Body of pancreas (tissue), 4 donors: ENCODE measurements around the gene KCNK13. TPM values are rescaled to one million over a fixed set of nuclear protein-coding genes. Genes with fewer than 3 reads are reported as not detected.
"Not testable (repeated sequence)": the region's sequence is repeated elsewhere in the genome, so short reads cannot be mapped to it uniquely, and the experiment has no call there.

ENCODE experiments used
- ATAC-seq: fragments of 150-250 bp; one replicate; pipeline ENCODE4 v1.9.1; 2016
- DNase-seq, 4 donors: peaks; one replicate each; pipeline ENCODE4 v3.0.0-alpha.2; 2019
- H3K27ac ChIP-seq, 4 donors: fragments of 200-600 bp; sonication (generic); 1 replicate in 3 of 4; 2 replicates in 1 of 4; pipeline versions ENCODE4 v1.5.1 to v1.6.1; 2016 to 2019; ENCODE audit warnings: mild to moderate bottlenecking in 1 of 4, mixed read lengths in 1 of 4, moderate library complexity in 1 of 4
- H3K27me3 ChIP-seq, 2 donors: fragments of 200-600 bp; sonication (generic); one replicate each; pipeline ENCODE4 v1.6.0; 2016; ENCODE audit warnings: mild to moderate bottlenecking in 1 of 2
- H3K36me3 ChIP-seq, 2 donors: fragments of 200-600 bp; sonication (generic); replicated peaks in 1 of 2; 2 replicates each; pipeline ENCODE4 v1.5.1; 2016; ENCODE audit warnings: low read depth in 2 of 2; ENCODE audit not compliant: insufficient read depth in 1 of 2
- H3K4me1 ChIP-seq: fragments of 200-600 bp; sonication (generic); one replicate; pipeline ENCODE4 v1.6.0; 2016
- H3K4me3 ChIP-seq, 2 donors: fragments of 200-600 bp; sonication (generic); 1 replicate in 1 of 2; 2 replicates in 1 of 2; pipeline ENCODE4 v1.5.1; 2016 to 2019
- H3K9me3 ChIP-seq, 3 donors: fragments of 200-600 bp; sonication (generic); 1 replicate in 2 of 3; 2 replicates in 1 of 3; pipeline ENCODE4 v1.5.1; 2016
- CTCF ChIP-seq, 7 experiments: fragments of 450-650 bp in 4 of 7; fragments of 200-600 bp in 3 of 7; sonication (generic) in 3 of 7; IDR thresholded peaks; one replicate each; pipeline ENCODE4 v1.5.1; 2016 to 2019; ENCODE audit warnings: antibody characterized with exemption in 7 of 7
- POLR2A ChIP-seq, 3 donors: fragments of 450-650 bp; IDR thresholded peaks; one replicate each; pipeline ENCODE4 v1.6.1; 2016; ENCODE audit warnings: antibody characterized with exemption in 3 of 3, mild to moderate bottlenecking in 2 of 3
- WGBS, 2 donors: methylation state at CpG; one replicate each; pipeline ENCODE4 v1.1.5; 2017; 5-methylcytosine and 5-hydroxymethylcytosine counted together
- intact Hi-C: fragments of 100-400 bp; cut with DNase I; formaldehyde crosslinking; loops from one replicate; pipeline ENCODE4 v1.15.1; 2023
- total RNA-seq, 2 donors: library from RNA; depleted of rRNA; stranded (reverse); fragments of >200 nt; gene quantifications; one replicate each; pipeline ENCODE4 v1.1.0, GENCODE V29; 2016

Gene KCNK13
- total RNA-seq, 2 donors from 2014 or later = 0.26 TPM; not detected in 1

- 21 to 27% methylated on average over 11 of the region's 11 CpGs for WGBS, 2 donors
- Histone ChIP-seq H3K4me1 (peaks cover 31% of the 10 kb centered on the region), H3K36me3 (no peaks in the 10 kb centered on the region), H3K4me3 (no peak overlapping the region), H3K9me3 (no peaks in the 10 kb centered on the region), H3K27me3 (peaks cover 0 to 26% of the 10 kb centered on the region in 2 donors), H3K27ac (no peak overlapping the region)
- intact Hi-C loops = no loop called here
- TF ChIP-seq CTCF (IDR thresholded peaks at IDR 0.05) (no peak), POLR2A (IDR thresholded peaks at IDR 0.05) (no peak)
- DNase-seq = no peak
- ATAC-seq = no peak
These were observed 1.2 kb downstream of the KCNK13 start for GRCh38 chr14:90062822-90063539.

DNA sequence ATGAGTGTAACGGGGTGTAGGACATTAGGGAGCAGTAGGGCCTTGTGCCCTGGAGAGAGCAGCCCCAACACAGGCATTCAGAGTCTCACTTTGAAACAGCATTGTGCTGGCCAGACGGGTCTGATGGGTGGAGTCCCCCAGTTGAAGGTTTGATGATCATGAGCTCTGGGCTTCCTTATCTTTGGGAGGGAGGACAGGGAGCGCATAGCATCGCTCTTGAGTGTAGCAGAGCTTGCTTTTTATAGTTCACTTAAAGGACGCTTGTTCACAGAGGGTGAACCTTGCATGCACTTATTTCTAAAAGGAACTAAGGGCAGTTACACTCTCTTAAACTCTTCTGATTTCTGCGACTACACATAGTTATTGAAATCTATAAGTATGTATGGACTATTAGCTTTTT lies 10.6 kb downstream of the KCNK13 start:
- Histone ChIP-seq H3K36me3 (no peaks in the 10 kb centered on the region), H3K4me1 (no peaks in the 10 kb centered on the region), H3K27ac (no peak overlapping the region), H3K9me3 (no peaks in the 10 kb centered on the region), H3K4me3 (no peak overlapping the region), H3K27me3 (no peaks in the 10 kb centered on the region)
- DNase-seq (no peak), ATAC-seq (no peak)
- intact Hi-C loops = no loop called here
- TF ChIP-seq POLR2A (IDR thresholded peaks at IDR 0.05) = no peak
- no peak for TF ChIP-seq CTCF (IDR thresholded peaks at IDR 0.05)
- WGBS, 2 donors = 65 to 73% methylated on average over 6 of the region's 6 CpGs

DNA sequence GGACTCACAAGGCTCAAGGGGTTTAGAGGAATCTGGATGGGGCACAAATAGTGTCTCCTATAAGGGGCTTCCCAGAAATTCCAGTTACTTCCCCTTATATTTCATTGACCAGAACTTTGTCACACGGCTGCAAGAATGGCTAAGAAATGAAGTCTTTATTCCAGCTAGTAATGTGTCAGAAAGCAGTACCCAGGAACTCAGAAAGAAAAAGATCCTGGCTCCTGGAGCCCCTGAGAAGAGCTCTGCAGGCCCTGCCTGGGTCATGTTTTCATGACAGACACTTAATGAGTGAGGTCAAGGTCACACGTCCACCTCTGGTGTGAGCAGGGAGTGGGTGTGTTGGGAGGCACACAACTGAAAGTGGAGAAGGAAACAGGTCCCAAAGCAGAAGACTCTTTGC lies 17.8 kb downstream of the KCNK13 start:
- Histone ChIP-seq H3K27ac (no peak overlapping the region), H3K27me3 (no peaks in the 10 kb centered on the region), H3K36me3 (no peaks in the 10 kb centered on the region), H3K4me3 (no peak overlapping the region), H3K9me3 (no peaks in the 10 kb centered on the region), H3K4me1 (no peaks in the 10 kb centered on the region)
- no peak for TF ChIP-seq CTCF (IDR thresholded peaks at IDR 0.05)
- no peak for TF ChIP-seq POLR2A (IDR thresholded peaks at IDR 0.05)
- DNase-seq = no peak
- 71% methylated on average over 2 of the region's 2 CpGs for WGBS, 2 donors
- intact Hi-C loops = no loop called here
- no peak for ATAC-seq

GRCh38 chr14:90087433-90087832 lies 25.6 kb downstream of the KCNK13 start:
- 54 to 68% methylated on average over 6 of the region's 6 CpGs for WGBS, 2 donors
- Histone ChIP-seq H3K27me3 (no peaks in the 10 kb centered on the region), H3K9me3 (no peaks in the 10 kb centered on the region), H3K4me1 (no peaks in the 10 kb centered on the region), H3K36me3 (no peaks in the 10 kb centered on the region), H3K4me3 (no peak overlapping the region), H3K27ac (no peak overlapping the region)
- intact Hi-C loops = no loop called here
- DNase-seq = peak in 3 of 4 donors; percentile 14 to 77 (median 16)
- no peak for TF ChIP-seq POLR2A (IDR thresholded peaks at IDR 0.05)
- no peak for TF ChIP-seq CTCF (IDR thresholded peaks at IDR 0.05)
- no peak for ATAC-seq

DNA sequence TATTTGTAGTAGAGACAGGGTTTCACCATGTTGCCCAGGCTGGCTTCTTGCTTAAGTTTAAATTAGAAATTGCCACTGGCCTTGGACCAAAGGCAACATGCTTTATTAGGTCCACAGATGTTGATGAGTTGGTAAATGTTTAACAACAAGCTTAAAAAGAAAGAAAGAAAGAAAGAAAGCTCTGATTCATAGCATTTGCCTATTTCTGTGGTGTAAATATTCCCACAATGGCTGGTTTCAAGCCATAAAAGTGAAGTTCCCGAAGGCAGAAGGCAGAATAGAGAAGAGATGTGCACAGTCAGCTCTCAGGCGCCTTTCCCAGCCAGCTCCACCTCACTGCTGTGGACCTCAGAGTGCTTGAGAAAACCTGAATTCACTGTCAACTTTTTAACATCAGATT lies 26.4 kb downstream of the KCNK13 start:
- no peak for TF ChIP-seq POLR2A (IDR thresholded peaks at IDR 0.05)
- TF ChIP-seq CTCF (IDR thresholded peaks at IDR 0.05) = no peak
- intact Hi-C loops = no loop called here
- ATAC-seq (no peak), DNase-seq (no peak)
- Histone ChIP-seq H3K27me3 (no peaks in the 10 kb centered on the region), H3K9me3 (no peaks in the 10 kb centered on the region), H3K4me1 (no peaks in the 10 kb centered on the region), H3K36me3 (no peaks in the 10 kb centered on the region), H3K27ac (no peak overlapping the region), H3K4me3 (no peak overlapping the region)
- WGBS, 2 donors = 64 to 76% methylated on average over 2 of the region's 2 CpGs

GRCh38 chr14:90089486-90089885 lies 27.7 kb downstream of the KCNK13 start:
- WGBS, 2 donors = 39 to 42% methylated on average over 6 of the region's 6 CpGs
- DNase-seq, H3K27me3 ChIP-seq, H3K4me3 ChIP-seq, H3K9me3 ChIP-seq, H3K27ac ChIP-seq, H3K4me1 ChIP-seq, H3K36me3 ChIP-seq, intact Hi-C loops, ATAC-seq: not testable (repeated sequence)
